HG02970 (cell line): ENCODE measurements around the gene COMMD4.
"Not testable (repeated sequence)": the region's sequence is repeated elsewhere in the genome, so short reads cannot be mapped to it uniquely, and the experiment has no call there.

ENCODE experiments used
- ATAC-seq: cut with Tn5 transposase; IDR thresholded peaks from one replicate; pipeline ENCODE4 v1.9.1; 2021; ENCODE audit warnings: mild to moderate bottlenecking, moderate library complexity, moderate number of reproducible peaks; ENCODE audit not compliant: unreplicated experiment, low FRiP score

COMMD4 gene

DNA sequence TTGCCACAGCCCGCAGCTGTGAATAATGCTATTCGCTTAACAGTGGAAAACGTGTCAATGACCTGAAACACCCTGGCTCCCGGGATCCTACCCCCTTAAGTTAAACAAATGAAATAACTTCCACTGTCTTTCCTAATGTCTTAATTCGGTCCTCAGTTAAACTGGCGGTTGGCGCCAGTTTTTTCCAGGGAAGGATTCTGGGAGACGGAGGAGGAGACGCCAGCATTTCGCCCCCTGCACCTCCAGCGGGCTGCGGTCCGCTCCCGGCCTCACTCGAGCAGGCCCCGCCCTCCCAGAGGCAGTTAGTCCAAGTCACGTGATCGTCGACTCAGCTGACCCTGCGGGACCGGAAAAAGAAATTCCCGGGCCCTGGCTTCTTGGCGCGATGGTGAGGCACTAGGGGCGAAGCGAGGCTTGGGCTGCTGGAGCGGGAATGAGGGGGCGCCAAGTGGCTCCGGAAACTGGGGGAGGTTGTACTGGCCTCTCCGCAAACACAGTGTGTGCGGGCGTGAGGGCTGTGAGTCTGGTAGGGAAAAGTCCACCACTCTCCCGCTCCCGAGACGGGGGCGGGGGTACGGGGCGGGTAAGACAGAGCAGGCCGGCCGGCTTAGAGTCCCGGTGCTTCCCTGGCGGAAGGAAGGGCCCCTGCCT lies at the start of gene COMMD4:
COMMD4 (plus strand) TSS at position 359 of the 651 bp plus-strand sequence; CDS start at position 386, 27 bp downstream.
- ATAC-seq: peak; percentile 75

GRCh38 chr15:75293660-75294059 lies 42.2 kb upstream of the COMMD4 start:
- not testable (repeated sequence) for ATAC-seq

DNA sequence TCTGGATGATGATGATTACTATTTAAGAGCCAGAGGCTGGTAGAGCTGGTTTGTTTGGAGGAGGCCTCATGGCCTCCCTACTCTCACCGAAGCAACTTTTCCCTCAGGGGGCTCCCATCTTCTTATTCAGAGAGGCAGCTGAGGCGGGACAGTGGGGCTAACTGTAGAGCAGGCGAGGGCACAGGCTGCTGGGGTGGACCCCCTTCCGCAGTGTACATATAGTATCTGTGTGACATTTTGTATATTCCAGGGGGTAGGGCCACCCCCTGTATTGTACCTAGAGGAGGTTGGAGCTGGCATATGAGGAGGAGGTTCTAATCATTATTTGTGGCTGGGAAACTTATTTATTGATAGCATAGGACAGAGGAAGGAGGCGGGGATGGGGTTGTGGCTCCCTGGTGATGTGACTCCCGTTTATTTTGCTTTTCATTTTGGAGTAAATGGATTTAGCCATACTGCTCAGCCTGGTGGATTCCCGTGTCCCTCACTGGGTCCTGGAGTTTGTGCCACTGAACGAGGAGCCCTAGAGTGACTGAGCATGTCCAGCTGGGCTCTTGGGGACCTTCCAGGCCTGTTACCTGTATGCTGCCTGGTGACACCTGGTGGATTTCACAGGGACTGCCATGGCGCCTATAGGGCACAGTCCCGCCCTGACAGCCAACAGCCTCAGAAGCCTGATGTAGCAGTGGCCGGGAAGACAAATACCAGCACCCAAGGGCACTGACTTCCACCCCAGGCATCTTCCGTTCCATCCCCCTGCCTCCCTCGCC lies 37.1 kb upstream of the COMMD4 start:
- not testable (repeated sequence) for ATAC-seq

- ATAC-seq: not testable (repeated sequence)
These were observed 36.6 kb upstream of the COMMD4 start for GRCh38 chr15:75299311-75299688.

GRCh38 chr15:75300026-75300425 lies 35.8 kb upstream of the COMMD4 start:
- not testable (repeated sequence) for ATAC-seq

DNA sequence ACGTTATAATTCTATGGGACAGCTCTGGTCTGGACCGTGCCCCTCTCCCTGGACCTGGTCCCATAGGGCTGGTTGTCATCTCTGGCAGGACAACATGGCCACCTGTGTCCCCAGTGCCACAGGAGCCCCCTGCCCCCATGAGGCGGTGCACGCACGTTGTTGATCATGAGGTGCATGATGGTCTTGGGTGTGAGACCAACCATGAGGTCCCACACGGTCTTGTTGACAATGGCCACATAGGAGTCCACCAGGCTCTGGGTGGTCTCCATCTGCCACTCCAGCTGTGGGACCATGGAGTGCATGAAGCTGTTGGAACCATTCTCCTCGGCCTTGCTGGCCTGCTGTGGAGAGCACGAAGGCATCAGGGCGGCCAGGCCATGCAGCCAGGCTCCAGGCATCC lies 33.5 kb upstream of the COMMD4 start:
- ATAC-seq: no peak

GRCh38 chr15:75302753-75303152 lies 33.1 kb upstream of the COMMD4 start:
- ATAC-seq: not testable (repeated sequence)

DNA sequence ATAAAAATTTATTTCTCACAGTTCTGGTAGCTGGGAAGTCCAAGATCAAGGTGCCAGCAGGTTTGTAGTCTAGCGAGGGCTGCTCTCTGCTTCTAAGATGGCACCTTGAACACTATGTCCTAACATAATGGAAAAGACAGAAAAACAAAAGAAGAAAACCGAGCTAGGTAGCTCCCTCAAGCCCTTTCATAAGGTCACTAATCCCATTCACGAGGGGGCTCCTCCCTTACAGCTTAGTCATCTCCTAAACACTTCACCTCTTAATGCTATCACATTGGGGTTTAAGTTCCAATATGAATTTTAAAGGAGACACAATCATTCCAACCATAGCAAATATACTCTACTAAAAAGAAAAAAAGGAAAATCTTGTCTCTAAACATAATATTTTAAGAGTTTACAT lies 29.7 kb upstream of the COMMD4 start:
- no peak for ATAC-seq

GRCh38 chr15:75307778-75308390 lies 28.0 kb upstream of the COMMD4 start:
- no peak for ATAC-seq

GRCh38 chr15:75309711-75310110 lies 26.2 kb upstream of the COMMD4 start:
- no peak for ATAC-seq

GRCh38 chr15:75312548-75312947 lies 23.3 kb upstream of the COMMD4 start:
- not testable (repeated sequence) for ATAC-seq

DNA sequence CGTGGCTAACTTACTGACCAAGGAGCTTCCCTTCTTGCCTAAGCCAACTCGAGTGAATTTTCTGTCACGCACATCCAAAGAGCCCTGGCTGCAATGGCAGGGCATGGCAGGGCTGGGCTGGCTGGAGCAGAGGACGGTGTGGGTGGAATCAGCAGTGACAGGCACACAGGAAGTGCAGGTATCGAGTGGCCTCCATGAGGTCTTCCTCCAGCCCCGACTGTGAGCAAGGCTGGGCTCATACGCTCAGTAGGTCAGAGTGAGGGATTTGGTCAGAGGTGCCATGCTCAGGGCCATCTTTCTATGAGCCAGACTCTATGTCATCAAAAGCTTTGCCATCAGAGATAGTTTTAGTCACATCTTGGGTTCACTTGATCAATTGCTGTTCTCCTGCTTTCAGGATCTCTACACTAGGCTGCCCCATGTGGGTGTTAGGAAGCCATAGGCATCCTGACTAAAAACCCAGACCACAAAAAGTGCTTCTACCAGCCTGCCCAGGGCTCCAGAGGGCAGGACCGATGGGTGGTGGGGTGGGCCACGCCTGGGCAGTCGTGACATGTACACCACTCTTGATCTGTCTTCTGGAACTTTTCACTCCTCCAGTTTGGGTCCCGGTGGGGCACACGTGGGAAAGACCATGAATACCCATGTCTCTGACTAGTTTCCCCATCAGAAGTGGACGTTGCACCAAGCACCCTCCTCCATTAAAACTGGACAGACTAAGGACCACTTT lies 22.6 kb upstream of the COMMD4 start:
- ATAC-seq: no peak

DNA sequence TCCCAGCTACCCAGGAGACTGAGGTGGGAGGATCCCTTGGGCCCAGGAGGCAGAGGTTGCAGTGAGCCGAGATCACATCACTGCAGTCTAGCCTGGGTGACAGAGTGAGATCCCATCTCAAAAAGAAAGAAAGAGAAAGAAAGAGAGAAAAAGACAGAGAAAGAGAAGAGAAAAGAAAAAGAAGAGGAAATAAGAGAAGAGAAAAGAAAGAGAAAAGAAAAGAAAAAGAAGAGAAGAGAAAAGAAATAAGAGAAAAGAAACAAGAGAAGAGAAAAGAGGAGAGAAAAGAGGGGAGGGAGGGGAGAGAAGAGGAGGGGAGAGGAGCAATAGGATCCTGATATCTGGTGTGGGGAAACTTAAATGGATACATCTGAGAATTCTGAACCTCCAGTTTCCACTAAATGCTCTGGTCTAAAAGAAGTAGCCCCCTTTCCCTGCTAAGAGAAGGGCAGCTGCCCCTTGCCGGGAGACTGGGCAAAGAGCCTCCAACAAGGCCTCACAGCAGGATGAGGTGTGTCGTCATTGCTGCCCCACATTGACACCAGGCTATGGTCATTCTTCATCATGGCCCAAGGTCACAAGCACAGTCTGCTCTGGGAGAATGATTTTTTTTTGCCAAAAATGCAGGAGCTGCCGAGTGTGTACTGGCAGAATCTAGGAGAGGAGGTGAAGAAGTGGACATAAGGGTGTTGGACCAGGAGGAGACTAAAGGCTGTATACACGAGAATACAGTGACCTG lies 21.1 kb upstream of the COMMD4 start:
- ATAC-seq: no peak

- ATAC-seq: not testable (repeated sequence)
These were observed 16.5 kb upstream of the COMMD4 start for GRCh38 chr15:75319231-75319897.

DNA sequence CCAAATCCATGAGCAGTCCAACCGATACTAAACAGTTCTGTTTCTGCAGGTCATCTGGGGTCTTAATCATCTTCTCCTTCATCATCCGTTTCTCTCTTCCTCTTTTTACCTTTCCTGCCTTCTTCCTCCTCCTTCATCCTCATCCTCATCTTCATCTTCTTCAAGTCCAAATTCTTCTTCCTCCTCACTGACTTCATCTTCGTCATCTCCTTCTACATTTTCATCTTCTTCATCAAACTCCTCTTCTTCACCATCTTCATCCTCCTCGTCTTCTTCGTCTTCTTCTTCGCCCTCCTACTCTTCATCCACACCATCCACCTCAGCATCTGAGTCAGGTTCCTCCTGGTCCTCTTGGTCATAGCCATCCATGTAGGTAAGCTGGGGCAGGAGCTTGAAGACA lies 14.2 kb upstream of the COMMD4 start:
- no peak for ATAC-seq

GRCh38 chr15:75325922-75326321 lies 9.9 kb upstream of the COMMD4 start:
- ATAC-seq: no peak

DNA sequence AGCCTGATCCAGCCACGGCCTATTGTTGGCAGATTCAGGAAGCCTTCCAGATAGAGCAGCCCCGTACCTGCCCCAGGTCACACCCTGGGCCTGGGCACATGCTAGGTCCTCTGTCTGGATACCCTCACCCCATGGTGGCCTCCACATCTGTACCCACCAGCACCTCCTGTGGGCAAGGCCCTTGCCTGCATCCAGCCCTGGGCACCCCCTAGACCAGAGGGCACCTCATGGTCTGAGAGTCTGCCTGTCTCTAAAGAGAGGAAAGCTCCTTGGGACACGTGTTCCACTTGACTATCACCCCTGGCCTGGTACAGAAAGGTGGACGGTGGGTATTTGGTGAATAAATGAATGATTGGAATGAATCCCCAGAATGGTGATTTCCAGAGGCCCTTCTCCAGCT lies 8.9 kb upstream of the COMMD4 start:
- no peak for ATAC-seq

- ATAC-seq: no peak
These were observed 8.4 kb upstream of the COMMD4 start for GRCh38 chr15:75327491-75327890.

DNA sequence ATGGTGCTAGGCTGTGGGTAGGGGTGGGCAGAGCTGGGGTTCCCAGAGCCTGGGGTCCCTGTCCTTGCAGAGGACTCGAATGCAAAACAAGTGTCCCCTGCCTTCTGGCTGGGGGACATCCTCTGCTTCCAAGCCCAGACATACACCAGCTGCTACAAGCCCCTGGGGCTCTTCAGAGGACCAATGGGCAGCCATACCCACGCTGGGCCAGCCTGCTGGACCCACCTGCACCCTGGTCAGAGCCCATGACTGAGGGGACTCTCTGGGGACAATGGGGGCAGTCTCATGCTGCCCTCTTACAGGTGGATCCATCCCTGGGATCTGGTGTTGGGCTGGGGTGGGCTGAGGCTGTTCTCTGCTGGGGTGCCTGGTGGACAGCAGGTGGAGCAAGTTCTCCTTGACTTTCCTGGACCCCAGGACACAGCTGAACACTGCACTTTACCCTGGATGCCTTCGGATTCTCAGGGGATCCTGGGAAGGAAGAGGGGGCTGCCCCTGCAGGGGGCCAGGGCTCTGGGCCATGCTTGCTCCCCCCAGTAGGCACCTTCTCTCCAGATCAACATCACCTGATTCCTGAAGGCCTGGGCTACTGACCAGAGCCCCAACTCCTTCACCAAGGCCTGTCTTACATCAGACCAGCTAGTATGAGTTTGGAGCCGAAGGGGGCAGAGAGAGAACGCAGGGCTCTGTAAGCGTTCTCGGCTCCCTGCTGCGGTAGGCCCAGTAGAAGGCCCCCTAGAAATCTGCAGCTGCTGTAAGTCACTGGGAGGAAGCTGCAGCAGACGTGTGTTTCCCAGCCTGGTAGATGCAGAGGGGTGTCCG lies 7.2 kb upstream of the COMMD4 start:
- no peak for ATAC-seq
